Vagina (tissue), 2 donors: ENCODE measurements around the gene TMEM87B. TPM values are rescaled to one million over a fixed set of nuclear protein-coding genes. Genes with fewer than 3 reads are reported as not detected.

Experiments
- DNase-seq, 2 donors: peaks; one replicate each; pipeline ENCODE4 v3.0.0-alpha.2; 2017; ENCODE audit errors: extremely low spot score in 2 of 2
- H3K27ac ChIP-seq: fragments of 200-600 bp; sonication (generic); one replicate; pipeline ENCODE4 v1.5.1; 2019
- H3K27me3 ChIP-seq: fragments of 200-600 bp; sonication (generic); one replicate; pipeline ENCODE4 v1.5.1; 2019
- H3K36me3 ChIP-seq, 2 donors: fragments of 200-600 bp; sonication (generic); one replicate each; pipeline ENCODE4 v1.5.1; 2017 to 2019
- H3K4me1 ChIP-seq: fragments of 200-600 bp; sonication (generic); one replicate; pipeline ENCODE4 v1.5.1; 2019
- H3K4me3 ChIP-seq, 2 donors: fragments of 200-600 bp; sonication (generic); 1 replicate in 1 of 2; 2 replicates in 1 of 2; pipeline ENCODE4 v1.5.1; 2016 to 2019
- H3K9me3 ChIP-seq: fragments of 200-600 bp; sonication (generic); one replicate; pipeline ENCODE4 v1.5.1; 2019
- POLR2A ChIP-seq, 2 donors: fragments of 450-650 bp; IDR thresholded peaks; one replicate each; pipeline ENCODE4 v1.6.1; 2017; ENCODE audit warnings: antibody characterized with exemption in 2 of 2, mild to moderate bottlenecking in 2 of 2, moderate library complexity in 2 of 2
- POLR2AphosphoS5 ChIP-seq, 2 donors: sonication (generic); formaldehyde crosslinking; IDR thresholded peaks; one replicate each; pipeline ENCODE4 v1.9.0; 2017; ENCODE audit warnings: antibody characterized with exemption in 2 of 2, mild to moderate bottlenecking in 2 of 2, low read depth in 1 of 2; ENCODE audit not compliant: insufficient read depth in 1 of 2
- intact Hi-C: fragments of 100-400 bp; cut with DNase I; formaldehyde crosslinking; loops from one replicate; pipeline ENCODE4 v1.15.1; 2023
- total RNA-seq: library from RNA; depleted of rRNA; stranded (reverse); fragments of >200 nt; gene quantifications from one replicate; pipeline ENCODE4 v1.2.3, GENCODE V29; 2016
- TF ChIP-seq, protein P1 (sequence below), 3 experiments: fragments of 450-650 bp in 2 of 3; fragments of 200-600 bp in 1 of 3; sonication (generic) in 1 of 3; IDR thresholded peaks; one replicate each; pipeline ENCODE4 v1.5.1; 2017 to 2019; ENCODE audit warnings: antibody characterized with exemption in 3 of 3, mild to moderate bottlenecking in 2 of 3, moderate library complexity in 2 of 3

TMEM87B gene, protein sequence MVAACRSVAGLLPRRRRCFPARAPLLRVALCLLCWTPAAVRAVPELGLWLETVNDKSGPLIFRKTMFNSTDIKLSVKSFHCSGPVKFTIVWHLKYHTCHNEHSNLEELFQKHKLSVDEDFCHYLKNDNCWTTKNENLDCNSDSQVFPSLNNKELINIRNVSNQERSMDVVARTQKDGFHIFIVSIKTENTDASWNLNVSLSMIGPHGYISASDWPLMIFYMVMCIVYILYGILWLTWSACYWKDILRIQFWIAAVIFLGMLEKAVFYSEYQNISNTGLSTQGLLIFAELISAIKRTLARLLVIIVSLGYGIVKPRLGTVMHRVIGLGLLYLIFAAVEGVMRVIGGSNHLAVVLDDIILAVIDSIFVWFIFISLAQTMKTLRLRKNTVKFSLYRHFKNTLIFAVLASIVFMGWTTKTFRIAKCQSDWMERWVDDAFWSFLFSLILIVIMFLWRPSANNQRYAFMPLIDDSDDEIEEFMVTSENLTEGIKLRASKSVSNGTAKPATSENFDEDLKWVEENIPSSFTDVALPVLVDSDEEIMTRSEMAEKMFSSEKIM
- total RNA-seq, result 18.9 TPM

DNA sequence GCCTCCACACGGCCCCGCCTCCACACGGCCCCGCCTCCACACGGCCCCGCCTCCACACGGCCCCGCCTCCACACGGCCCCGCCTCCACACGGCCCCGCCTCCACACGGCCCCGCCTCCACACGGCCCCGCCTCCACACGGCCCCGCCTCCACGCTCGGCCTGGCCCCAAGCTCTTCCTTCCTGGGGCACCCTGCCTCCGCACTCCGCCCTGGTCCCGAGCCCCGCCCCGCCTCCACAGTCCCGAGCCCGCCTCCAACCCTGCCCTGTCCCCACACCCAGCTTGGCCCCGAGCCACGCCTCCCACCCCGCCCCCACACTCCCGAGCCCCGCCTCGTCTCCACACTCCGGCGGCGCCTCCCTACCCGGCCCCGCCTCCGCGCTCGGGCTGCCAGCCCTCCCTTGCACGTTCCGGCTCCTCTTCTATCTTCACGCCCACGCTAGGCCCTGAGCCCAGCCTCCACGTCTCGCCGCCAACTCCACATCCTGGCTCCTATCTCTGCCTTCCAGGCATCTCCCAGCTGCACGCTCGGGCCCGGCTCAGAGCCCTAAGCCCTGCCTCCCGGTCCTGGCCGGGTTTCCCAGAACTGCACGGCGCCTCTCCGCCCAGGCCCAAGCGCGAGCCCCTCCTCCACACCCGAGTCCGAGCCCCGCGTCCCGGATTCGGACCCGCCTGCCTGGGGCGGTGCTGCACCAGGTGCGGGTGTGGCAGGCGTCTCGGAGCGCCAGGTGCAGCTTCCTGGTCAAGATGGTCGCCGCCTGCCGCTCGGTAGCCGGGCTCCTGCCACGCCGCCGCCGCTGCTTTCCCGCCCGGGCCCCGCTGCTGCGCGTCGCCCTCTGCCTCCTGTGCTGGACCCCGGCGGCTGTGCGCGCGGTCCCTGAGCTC lies at the start of gene TMEM87B:
TSS of gene TMEM87B (plus strand) at position 423 of the 883 bp plus-strand sequence. CDS start at position 746, 323 bp downstream.
- Histone ChIP-seq H3K27me3 (no peaks in the 10 kb centered on the region), H3K36me3 (no peaks in the 10 kb centered on the region), H3K4me1 (peaks cover 30% of the 10 kb centered on the region), H3K4me3 (peak within 1 kb of the TSS; percentile 77 to 92), H3K9me3 (no peaks in the 10 kb centered on the region), H3K27ac (peak within 1 kb of the TSS; percentile 97)
- TF ChIP-seq POLR2AphosphoS5 (IDR thresholded peaks at IDR 0.05; ENCODE audit: insufficient read depth in 1 of 2, low read depth in 1 of 2) (peak; percentile 79 to 93), POLR2A (IDR thresholded peaks at IDR 0.05) (peak in 1 of 2 donors; percentile 76)
- TF ChIP-seq, protein P1, sequence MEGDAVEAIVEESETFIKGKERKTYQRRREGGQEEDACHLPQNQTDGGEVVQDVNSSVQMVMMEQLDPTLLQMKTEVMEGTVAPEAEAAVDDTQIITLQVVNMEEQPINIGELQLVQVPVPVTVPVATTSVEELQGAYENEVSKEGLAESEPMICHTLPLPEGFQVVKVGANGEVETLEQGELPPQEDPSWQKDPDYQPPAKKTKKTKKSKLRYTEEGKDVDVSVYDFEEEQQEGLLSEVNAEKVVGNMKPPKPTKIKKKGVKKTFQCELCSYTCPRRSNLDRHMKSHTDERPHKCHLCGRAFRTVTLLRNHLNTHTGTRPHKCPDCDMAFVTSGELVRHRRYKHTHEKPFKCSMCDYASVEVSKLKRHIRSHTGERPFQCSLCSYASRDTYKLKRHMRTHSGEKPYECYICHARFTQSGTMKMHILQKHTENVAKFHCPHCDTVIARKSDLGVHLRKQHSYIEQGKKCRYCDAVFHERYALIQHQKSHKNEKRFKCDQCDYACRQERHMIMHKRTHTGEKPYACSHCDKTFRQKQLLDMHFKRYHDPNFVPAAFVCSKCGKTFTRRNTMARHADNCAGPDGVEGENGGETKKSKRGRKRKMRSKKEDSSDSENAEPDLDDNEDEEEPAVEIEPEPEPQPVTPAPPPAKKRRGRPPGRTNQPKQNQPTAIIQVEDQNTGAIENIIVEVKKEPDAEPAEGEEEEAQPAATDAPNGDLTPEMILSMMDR (IDR thresholded peaks at IDR 0.05), result no peak
- peak; percentile 98 to 99 for DNase-seq
- intact Hi-C loops, result loop anchor here (5.0 kb wide), 1 partner anchor 158 kb away; the partner anchor contains the start of gene MERTK

DNA sequence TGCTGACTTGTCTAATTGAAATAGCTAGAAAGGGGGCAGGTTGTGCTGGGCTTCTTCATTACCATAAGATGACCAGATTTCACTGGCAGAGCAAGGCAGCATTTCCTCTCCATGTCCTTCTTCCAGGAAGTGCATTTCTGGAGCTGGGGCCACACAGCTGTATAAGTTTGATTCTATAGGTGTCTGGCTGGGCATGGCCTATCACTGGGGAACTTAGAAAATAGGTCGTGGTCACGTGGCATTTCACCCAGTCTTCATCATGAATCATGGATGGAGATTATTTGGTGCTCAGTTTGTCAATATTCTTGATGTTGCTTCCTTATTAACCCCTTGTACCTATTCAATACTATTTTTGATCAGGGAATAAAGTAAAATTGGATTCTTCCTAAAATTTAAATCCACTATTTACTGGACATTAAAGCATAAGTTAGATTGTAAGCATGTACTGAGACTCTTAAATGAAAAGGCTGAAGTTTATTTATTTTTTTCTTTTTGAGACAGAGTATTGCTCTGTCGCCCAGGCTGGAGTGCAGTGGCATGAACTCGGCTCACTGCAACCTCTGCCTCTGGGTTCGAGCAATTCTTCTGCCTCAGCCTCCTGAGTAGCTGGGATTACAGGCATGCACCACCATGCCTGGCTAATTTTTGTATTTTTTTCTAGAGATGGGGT lies 49.5 kb upstream of the TMEM87B start:
- no peak for DNase-seq
- Histone ChIP-seq H3K27me3 (no peaks in the 10 kb centered on the region), H3K36me3 (peaks cover 0 to 6% of the 10 kb centered on the region in 2 donors), H3K4me1 (peaks cover 15% of the 10 kb centered on the region), H3K27ac (no peak overlapping the region), H3K4me3 (no peak overlapping the region), H3K9me3 (no peaks in the 10 kb centered on the region)
- intact Hi-C loops, result no loop called here
- no peak for TF ChIP-seq POLR2A (IDR thresholded peaks at IDR 0.05)
- TF ChIP-seq POLR2AphosphoS5 (IDR thresholded peaks at IDR 0.05; ENCODE audit: insufficient read depth in 1 of 2, low read depth in 1 of 2), result peak in 1 of 2 donors; percentile 16

DNA sequence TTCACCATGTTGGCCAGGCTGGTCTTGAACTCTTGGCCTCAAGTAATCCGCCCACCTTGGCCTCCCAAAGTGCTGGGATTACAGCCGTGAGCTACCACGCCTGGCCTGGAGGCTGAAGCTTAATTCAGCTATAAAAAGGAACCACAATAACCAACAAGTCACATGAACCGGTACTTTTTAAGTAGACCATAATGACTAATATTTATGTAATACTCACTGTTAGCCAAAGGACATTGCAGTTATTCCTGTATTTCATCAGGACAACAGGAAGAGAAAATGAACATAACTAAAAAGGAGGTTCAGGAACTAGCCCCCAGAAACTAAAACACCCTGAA lies 49.0 kb upstream of the TMEM87B start:
- H3K9me3 ChIP-seq, result no peaks in the 10 kb centered on the region
- H3K4me3 ChIP-seq, result no peak overlapping the region
- TF ChIP-seq POLR2AphosphoS5 (IDR thresholded peaks at IDR 0.05; ENCODE audit: insufficient read depth in 1 of 2, low read depth in 1 of 2) (peak in 1 of 2 donors; percentile 61), POLR2A (IDR thresholded peaks at IDR 0.05) (no peak)
- intact Hi-C loops, result no loop called here
- no peaks in the 10 kb centered on the region for H3K27me3 ChIP-seq
- no peak overlapping the region for H3K27ac ChIP-seq
- H3K4me1 ChIP-seq, result peaks cover 15% of the 10 kb centered on the region
- no peak for DNase-seq
- H3K36me3 ChIP-seq, result peaks cover 0 to 10% of the 10 kb centered on the region in 2 donors

DNA sequence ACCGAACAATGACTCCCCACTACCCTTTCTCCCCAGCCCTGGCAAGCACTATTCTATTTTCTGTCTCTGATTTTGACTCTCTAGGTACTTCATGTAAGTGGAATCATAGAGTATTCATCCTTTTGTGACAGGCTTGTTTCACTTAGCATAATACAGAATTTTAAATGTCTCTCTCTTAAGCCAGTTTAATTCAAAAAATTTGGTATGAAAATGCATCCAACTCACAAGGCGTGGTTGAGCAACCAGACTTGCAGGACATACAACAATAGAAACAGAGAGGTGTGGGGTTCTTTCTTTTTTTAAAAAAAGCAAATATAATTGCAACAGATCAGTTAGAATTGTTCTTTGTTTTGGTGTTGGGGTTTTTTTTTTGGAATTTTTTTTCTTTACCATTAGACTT lies 47.6 kb upstream of the TMEM87B start:
- TF ChIP-seq, protein P1 (IDR thresholded peaks at IDR 0.05), result no peak
- TF ChIP-seq POLR2A (IDR thresholded peaks at IDR 0.05) (no peak), POLR2AphosphoS5 (IDR thresholded peaks at IDR 0.05; ENCODE audit: insufficient read depth in 1 of 2, low read depth in 1 of 2) (no peak)
- peaks cover 8% of the 10 kb centered on the region for H3K4me1 ChIP-seq
- no peak overlapping the region for H3K27ac ChIP-seq
- H3K36me3 ChIP-seq, result peaks cover 0 to 10% of the 10 kb centered on the region in 2 donors
- H3K27me3 ChIP-seq, result no peaks in the 10 kb centered on the region
- H3K9me3 ChIP-seq, result no peaks in the 10 kb centered on the region
- intact Hi-C loops, result no loop called here
- DNase-seq, result no peak
- no peak overlapping the region for H3K4me3 ChIP-seq

DNA sequence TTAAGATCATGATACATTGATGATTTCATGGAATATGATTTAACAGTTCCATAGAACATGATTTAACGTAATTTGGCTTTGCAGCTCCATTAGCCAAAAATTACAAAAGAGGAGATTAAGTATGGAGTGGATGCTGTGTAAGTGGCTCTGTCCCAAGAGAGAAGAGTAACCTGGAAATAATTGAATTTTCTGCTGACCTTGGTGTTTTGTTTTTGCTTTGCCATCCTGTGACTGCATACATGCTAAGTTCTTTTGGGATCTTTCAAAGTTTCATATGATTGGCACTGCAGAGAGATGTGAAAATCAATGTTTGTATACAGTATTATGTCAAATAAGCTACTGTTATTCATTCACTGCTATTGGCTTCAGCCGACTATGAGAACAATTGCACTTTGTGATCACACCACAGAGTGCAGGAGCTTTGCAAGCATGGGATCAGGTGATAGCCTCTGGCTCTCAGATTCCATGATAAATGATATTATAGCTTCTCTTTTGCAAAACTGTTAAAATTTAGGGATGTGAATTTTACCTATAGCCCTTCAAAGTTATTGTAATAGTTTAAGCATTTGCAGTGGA lies 46.1 kb upstream of the TMEM87B start:
- Histone ChIP-seq H3K27ac (no peak overlapping the region), H3K9me3 (no peaks in the 10 kb centered on the region), H3K4me3 (no peak overlapping the region), H3K4me1 (peaks cover 8% of the 10 kb centered on the region), H3K27me3 (no peaks in the 10 kb centered on the region), H3K36me3 (peaks cover 0 to 10% of the 10 kb centered on the region in 2 donors)
- TF ChIP-seq POLR2AphosphoS5 (IDR thresholded peaks at IDR 0.05; ENCODE audit: insufficient read depth in 1 of 2, low read depth in 1 of 2) (no peak), POLR2A (IDR thresholded peaks at IDR 0.05) (no peak)
- TF ChIP-seq, protein P1 (IDR thresholded peaks at IDR 0.05), result no peak
- intact Hi-C loops, result no loop called here
- no peak for DNase-seq
